Measurements from ENCODE around the gene GP1BB.

Gene GP1BB

DNA sequence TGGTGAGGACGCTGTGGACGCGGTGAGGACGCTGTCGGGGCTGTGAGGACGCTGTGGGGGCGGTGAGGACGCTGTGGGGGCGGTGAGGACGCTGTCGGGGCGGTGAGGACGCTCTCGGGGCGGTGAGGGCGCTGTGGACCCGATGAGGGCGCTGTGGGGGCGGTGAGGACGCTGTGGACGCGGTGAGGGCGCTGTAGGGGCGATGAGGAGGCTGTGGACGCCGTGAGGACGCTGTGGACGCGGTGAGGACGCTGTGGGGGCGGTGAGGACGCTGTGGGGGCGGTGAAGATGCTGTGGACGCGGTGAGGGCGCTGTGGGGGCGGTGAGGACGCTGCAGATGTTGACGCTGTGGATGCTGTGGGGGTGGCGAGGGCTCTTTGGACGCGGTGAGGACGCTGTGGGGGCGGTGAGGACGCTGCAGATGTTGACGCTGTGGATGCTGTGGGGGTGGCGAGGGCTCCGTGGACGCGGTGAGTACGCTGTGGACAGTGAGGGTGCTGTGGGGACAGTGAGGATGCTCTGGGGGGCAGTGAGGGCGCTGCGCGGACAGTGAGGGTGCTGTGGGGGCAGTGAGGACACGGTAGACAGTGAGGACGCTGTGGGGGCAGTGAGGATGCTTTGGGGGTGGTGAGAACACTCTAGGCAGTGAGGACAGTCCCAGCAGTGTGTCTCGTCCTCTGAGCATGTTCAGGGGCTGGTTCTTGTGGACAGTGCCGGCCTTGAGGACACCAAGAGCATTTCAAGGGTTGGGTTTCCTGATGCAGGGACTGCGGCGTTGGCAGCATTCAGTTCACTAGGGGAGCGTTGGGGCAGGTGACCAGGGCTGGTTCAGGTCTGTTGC is 4.2 kb downstream of the GP1BB start:
- no peak for DNase-seq

DNA sequence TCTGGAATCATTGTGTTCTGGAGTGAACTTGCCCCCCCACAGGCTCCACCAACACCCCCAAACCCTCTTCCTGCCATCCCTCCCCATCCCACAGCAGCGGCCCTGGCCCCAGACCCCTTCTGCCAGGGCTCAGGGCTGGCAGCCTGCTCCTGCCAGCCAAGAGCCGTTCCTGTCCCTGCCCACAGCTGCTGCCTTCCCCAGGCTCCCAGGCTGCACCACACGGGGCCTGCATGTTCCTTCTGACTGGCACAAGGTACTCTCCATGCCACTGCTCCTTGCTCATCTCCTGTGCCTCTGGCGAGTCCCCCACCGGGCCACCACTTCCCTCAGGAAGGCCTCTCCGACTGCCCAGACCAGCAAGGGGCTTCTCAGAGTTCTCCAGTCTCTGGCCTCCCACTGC is 4.9 kb downstream of the GP1BB start:
- DNase-seq: no peak

DNA sequence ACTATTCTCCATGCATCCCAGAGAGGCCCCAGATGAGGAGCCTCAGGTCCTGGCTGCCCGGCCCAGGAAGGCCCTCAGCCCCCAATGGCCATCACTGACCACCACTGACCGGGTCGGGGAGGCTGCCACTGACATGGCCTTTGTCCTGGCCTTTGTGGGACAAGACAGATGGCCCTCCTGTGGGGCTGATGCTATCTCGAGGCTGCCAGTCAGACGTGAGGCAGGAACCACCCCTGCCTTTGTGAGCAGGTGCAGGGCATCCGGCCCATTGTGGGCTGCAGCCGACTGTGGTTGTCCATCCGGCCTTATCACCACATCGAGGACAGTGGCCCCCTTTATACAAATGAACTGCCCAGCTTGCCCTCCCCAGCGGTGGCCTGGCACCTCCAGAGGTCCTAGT is 5.5 kb downstream of the GP1BB start:
- DNase-seq: no peak

DNA sequence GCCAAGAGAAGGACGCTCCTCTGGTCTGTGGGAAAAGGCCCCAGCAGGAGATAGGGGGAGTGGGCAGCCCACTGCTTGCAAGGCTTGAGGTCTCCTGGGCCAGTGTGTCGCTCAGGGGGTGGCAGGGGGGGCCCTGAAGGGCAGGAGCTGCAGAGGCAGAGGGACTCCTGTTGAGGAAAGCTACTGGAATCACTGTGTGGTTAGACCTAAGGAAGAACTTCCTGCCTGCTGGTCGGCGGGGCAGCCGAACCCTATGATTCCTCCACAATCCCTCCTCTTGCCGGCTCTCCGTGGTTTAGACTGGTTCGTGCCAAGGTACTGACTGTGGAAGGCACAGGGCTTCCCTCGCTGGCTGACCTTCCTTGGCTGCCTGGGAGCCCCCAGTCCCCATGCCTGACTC is 6.2 kb downstream of the GP1BB start:
- DNase-seq: no peak

DNA sequence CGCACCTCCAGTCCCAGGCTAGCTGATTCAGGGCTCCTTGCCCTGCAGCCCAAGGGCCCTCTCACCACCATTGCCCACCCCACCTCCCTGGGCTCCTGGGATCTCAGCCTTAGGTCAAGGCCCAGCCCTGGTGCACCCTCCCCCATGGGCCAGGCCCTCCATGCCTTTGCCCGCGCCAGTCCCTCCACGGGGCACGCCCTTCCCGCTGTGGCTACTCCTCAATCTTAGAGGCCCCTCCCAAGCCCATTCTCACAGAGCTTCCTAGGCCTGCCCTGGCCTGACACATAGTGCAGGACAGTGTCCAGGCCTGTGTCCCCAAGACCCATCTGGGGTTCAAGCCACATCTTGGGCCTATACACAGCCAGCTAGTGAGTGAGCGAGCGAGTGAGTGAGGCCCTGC is 6.9 kb downstream of the GP1BB start:
- no peak for DNase-seq

DNA sequence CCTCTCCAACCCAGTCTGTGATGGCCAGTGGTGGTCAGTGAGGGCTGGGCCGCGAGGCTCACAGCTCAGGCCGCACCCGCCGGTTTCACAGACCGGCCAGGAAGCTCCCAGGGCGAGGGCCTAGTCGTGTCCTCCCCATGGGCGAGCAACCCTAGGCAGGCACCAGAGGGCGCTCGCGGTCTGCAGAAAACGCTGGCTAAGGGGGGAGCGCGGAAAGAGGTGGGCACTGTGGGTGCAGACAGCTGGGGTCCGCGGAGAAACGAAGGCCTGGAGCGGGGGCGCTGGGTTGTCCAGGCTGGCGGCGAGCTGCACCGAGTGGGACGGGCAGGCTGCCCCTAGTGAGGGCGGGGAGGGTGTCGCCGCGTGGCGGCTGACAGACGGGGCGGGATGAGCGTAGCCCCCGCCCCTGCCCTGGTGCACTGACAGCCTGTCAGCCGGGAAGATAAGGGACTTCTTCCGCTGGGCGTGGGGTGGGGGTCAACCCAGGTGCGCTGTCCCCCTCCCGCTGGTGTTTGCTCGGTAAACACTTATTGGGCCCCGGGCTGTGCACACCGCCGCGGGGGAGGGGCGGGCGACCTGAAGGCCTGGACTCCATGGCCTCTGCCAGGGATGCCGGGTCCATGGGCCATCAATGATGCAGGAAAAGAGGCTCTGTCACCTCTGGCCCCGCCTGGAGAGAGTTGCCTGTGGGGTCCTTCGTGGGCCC is 7.5 kb downstream of the GP1BB start:
- DNase-seq: peak; percentile 77

DNA sequence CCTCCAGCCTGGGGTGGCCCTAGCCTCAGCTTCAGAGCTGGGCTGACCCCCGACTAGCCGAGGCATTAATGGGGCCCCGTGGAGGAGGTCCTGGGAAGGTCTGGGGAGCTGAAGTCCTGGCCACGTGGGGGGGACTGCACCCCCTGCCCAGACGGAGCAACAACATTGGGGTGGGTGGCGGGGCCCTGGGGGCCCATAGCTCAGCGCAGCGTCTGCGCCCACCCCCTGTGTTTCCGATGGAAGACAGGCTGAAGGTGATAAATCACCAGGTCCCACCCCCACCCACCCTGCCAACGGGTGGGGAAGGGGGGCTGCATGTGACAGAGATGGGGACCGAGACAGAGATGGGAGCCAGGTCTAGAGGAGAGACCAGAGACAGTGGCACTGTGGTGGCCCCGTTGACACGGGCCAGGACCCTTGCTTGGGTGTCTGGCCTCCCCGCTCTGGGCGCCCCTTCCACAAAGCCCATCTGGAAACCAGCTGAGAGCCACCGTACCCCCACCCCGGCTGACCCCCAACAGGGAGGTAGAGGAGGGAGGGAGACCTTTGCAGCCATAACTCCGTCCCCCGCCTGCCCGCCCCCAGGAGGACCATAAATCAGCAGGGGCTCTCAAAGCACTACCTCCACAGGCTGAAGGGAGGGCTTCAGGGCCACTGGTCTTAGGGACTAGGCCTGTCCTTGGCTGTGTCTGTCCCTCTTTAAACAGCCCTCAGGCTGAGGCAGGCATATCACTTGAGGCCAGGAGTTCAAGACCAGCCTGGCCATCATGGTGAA is 8.2 kb downstream of the GP1BB start:
- no peak for DNase-seq

DNA sequence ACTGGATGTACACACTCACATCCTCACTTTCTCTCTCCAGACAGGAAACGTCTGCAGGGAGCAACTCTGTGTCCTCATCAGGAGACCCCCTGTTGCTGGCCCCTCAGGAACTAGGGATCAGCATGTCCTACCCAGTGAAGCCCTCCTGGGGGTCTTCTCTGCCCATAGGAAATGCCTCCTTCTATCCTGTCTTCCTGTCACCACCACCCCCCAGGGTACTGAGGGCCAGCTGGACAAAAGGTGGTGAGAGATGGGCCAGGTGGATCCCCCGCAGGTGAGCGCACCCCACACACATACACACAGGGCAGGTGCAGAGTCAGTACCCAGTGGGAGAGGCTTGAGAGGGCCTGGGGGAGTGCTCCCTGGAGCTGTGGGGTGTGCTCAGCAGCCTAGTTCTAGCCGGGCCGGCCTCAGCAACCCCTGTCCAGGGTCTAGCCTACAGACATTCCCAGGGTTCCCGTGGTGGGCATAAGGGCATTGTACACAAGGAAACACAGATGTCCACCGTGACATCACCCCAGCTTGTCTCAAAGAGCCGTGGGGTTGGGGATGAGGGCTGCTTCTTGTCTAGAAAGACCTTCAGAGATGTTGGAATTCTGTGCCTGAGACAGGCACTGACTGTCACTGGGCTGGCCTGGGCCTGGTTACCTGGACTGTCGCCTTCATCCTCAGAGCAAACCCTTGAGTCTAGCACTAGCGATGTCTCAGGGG is 9.2 kb downstream of the GP1BB start:
- DNase-seq: no peak

DNA sequence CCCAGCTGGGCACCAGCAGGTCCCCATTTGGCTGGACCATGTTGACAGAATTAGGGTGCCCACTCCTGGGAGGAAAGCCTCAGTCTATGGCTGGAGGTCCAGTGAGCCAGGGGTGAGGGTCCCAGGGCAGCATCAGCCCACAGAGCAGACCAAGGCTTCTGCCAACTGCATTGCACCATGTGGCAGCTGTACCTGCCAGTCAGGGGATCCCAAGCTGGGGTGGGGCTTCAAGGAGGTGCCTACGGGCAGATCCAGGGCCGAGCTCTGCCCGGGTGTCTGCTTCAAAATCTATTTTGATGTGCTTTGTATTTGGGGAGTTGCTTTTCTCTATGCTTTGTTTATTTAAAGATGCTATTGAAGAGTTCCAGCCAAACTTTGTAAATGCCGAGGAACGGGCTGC is 10.4 kb downstream of the GP1BB start:
- DNase-seq: no peak

DNA sequence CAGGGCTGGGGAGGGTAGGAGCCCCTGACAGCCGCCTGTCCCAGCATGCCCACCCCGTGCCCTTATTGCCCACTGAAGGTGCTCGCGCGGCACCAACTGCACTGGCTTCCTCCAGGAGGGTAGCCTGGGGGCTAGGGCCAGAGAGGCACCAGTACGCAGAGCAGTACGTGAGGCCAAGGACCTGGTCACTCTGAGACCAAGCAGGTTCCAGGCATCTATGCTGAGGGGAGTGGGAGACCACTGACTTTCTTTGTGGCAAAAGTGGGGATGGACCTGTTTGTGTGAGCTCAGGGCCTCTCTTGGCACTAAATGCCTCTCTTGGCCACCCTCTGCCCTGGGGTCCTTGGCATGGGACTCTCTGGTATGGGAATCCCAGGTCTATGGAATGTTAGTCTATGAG is 10.8 kb downstream of the GP1BB start:
- DNase-seq: no peak

DNA sequence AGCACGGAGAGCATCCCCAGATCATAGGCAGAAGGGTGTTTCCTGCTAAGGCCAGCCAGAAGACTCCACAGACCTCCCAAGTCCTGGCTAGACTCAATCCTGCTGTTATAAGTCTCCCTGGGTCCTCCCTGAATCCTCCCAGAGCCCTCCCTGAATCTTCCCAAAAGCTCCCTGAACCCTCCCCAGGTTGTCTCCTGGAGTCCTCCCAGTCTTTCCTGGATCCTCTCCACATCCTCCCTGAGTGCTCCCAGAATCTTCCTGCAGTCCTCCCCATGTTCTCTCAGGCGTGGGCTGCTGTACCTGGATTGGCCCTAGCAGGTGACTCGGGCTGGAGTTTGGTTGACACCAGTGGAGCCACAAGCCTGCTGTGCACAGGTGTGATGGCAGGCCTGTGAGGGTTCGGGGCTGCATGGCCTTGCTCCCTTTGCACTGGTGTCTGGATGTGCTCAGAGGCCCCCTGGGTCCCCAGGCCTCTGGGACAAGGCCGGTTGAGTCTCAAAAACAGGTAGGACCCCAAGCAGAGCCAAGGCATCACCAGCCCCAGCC is 11.6 kb downstream of the GP1BB start:
- no peak for DNase-seq

DNA sequence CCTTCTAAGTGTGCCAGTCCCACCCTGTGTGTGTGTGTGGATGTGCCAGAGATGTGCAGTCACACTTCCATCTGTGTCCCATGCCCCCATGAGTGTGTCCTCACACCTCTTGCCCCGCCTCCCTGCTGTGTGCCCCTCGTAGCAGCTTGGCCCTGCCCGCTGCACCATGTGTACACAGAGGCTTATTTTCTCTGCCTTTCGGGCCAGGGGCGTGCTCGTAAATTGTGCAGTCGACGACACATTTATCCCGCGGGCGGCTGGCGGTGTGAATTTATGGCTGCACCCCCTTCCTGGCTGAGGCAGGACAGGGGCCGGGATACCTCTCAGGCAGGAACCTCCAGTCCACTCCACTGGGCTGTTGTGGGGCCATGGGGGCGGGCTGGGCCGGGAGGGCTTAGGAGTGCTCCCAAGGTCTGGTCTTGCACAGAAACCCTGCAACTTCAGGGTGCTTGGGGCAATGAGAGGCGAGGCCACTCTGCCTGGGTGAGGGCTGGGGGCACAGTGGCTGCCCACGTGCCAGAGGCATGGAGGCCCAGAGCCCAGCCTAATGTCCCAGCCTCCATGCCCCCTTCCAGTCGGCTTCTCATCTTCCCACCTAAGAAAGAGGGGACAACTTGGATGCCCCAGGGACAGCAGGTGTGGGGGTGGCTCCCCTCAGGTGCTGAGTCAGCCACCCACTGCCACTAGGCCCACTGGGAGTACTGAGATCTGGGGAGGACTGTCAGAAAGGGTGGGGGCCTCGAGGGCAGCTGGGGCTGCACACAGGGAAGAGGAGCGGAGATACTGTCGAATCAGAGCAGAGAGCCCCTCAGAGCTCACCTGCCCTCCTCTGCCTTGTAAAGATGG is 12.5 kb downstream of the GP1BB start:
- DNase-seq: no peak

DNA sequence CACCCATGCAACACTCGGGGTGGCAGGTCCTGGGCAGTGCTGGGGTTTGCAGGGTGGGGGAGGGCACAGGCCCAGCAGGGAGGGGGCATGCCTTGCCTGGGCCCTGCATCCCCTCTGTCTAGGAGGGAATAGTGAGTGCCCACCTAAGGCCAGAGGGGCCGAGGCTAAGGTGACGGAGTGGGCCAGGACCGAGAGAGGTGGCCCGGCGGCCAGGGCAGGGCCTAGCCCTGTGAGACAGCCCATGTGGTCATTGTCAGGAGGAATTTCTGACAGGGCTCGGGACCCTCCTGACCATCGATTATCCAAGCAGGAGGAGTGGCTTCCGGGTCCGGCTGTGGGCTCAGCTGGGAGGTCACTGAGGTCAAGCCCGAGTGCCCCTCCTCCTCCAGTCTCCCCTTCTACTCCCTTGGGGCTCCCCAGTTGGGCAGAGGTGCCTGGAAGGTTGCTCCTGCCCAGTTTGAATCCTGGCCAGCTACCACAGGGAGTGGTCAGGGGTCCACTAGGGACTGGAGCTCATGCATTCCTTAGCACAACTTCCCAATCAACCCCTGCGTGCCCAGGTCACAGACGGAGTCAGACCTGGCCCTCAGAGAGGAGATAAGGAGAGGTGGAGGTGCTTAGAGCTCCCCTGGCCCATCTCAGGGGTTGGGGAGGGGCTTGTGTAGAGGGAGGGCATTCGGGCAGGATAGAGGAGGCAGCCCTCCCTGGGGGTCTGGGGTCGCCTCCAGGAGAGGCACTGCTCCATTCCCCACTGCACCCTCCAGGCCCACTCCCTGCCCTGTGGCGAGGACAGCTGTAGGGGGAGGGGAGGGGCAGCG is 14.7 kb downstream of the GP1BB start:
- no peak for DNase-seq

DNA sequence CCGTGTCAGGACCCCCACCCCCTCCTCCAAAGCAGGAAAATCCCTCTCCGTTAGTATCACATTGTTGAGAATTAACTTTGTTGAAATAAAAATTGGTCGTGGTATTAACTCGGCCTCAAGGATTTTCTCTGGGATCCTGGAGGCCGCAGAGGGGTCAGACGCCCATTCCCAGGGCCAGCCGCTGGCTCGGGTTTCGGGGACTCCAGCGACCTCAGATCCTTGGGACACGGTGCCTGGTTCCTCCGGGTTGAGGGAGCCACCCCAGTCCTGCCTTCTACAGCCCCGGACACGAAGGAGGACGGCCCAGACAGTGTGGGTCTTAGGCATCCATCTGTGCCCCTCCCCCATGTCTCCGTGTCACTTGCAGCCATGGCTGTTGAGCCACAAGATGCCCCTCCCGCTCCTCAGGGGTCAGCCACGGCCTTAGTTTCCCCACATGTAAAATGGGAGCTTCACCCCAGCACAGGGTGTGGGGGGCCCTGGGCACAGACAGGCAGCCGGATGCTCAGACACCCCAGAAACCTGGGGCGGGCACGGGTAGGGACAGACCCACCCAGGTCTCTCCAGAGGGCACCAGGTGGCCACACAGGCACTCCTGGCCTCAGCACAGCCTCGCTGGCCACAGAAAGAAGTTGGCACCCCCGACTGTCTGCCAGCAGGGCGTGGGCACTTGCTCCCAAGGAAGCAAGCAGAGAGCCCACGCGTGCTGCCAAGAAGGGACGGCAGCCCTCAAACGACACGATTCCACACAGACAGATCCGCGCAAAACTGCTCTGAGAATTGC is 15.5 kb downstream of the GP1BB start:
- no peak for DNase-seq

DNA sequence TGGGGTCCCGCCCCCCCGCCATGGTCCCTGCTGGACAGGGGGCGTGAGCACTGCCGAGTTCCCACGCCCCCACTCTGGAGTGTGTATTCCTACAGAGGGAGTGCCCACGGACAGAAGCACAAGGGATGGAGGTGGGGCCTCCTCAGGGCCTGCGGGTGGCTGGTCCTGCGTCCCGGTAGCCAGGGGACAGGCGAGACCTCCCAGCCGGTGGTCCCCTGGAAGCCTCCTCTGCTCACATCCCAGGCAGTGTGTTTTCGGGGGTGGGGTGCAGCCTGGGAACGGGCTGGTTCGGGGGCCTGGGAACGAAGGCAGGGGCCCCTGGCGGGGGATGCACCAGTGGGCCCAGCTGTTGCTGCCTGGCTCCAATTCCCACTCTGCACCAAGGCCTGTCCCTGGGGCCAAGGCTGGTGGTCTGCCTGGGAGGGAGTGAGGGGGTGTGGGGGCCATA is 16.1 kb downstream of the GP1BB start:
- DNase-seq: no peak

DNA sequence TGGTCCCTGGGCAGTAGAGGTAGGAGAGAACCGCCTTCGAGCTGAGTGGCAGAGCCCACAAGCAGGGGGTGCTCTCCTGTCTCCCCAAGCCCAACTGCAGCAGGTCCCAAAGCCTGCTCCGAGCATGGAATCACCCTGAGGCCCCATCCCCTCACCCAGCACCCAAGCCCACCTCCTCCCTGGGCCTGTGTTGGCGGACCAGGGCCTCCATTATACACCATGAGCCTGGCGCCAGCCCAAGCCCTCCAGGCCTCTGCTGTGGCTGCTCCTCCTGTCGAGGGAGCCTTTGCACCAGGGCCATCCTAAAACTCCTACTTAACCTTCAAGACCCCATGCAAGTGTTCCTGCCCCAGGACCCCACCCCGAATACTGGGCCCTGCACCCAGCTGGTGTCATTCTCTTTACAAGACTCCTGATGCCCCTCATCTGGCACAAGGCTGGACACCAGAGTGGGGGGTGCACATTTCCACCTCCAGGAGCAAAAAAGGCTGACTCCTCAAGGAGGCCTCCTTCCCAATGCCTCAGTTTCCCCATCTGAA is 16.6 kb downstream of the GP1BB start:
- DNase-seq: no peak

DNA sequence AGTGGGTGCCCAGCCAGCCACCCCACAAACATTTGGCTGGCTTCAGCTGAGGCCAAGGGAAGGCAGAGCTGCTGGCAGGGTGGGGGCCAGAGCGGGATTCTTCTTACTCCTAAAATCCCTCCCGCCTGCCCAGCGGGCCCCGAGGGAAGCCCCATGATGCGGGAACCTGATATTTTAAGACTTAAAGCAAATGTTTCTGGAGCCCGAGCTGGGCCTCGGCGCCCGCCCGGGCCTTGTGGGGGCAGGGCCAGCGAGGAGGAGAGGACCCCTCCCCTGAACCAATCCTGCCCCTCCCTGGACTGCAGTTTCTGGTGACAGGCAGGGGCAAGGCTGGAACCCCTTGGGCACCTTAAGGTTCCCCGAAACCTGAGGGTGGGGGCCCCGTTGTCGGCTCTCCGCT is 17.2 kb downstream of the GP1BB start:
- DNase-seq: no peak

DNA sequence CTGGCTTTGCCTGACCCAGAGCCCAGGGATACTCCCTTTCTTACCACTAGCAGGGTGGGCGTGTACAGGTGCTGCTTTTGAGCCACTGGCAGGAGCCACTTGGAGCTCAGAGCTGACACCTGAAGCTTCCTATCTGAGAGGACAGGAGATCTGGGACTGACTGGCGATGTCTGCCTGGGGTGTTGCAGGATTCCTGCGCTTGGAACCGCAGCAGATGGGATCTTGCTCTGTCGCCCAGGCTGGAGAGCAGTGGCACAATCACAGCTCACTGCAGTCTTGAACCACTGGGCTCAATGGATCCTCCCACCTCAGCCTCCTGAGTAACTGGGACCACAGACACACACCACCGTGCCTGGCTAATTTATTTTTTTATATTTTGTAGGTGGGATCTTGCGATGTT is 17.7 kb downstream of the GP1BB start:
- no peak for DNase-seq

DNA sequence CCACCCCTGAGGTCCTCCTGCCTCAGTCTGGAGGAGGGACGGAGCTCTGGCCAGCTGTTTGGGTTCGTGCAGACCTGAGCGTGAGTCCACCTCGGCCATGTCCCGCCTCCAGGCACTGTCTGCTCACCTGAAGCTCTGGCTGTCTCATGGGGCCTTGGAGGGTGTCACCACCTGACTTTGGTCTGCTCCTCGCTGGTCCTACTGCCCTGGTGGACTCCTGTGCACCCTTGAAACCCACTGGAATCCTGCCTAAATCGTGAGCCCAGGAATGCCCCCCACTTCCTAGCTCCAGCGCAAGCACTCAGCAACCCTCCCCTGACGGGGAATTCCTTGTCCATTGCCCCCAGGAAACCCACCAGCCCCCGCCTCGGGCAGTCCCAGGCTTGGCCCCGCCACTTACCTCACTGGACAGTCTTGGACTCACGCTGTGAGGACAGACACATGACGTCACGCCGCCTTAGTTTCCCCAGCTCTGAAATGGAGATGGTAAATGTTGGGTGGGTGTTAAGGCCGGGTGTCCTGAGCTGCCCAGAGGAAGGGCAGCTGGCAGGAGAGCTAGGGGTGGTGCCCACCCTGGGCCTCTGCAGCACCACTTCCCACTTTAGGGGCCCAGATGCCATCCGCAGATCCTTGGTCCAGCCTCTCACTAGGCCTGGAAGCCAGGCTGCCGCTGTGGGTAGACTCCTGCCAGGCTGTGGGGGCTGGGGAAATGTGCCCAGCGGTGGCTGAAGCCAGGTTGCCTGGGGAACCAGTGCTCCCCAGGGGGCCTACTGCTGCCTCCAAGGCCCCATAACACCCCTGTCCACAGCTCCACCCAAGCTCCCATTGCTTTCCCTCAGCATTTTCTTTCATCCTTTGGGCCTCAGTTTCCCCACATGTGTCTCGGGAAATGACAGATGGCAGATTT is 19.1 kb downstream of the GP1BB start:
- no peak for DNase-seq
